A204.1 (cell line): Measurements from ENCODE around the gene ZNF836.

Experiments used
- FAIRE-seq: peaks from 2 replicates; lab custom pipeline; 2012; peaks lifted over from hg19 to GRCh38; lab: Jason Lieb, UNC

Gene ZNF836

GRCh38 chr19:52188822-52189734, 17.7 kb upstream of the ZNF836 start:
- no peak for FAIRE-seq

GRCh38 chr19:52187407-52187806, 16.0 kb upstream of the ZNF836 start:
- FAIRE-seq, result no peak

- no peak for FAIRE-seq
Observed at GRCh38 chr19:52176574-52176973, 5.2 kb upstream of the ZNF836 start.

- no peak for FAIRE-seq
Observed at GRCh38 chr19:52172347-52172746, 926 bp upstream of the ZNF836 start.

- no peak for FAIRE-seq
Observed at GRCh38 chr19:52170863-52171320, 529 bp downstream of the ZNF836 start.

- no peak for FAIRE-seq
Observed at GRCh38 chr19:52170304-52170703, 1.1 kb downstream of the ZNF836 start.

GRCh38 chr19:52155596-52156359, 15.6 kb downstream of the ZNF836 start:
- FAIRE-seq, result no peak

GRCh38 chr19:52148256-52148655, 23.2 kb downstream of the ZNF836 start:
- FAIRE-seq, result peak; percentile 19

- FAIRE-seq, result no peak
Observed at GRCh38 chr19:52142001-52142595, 29.3 kb downstream of the ZNF836 start.

- FAIRE-seq, result no peak
Observed at GRCh38 chr19:52141203-52141602, 30.2 kb downstream of the ZNF836 start.

GRCh38 chr19:52140032-52140710, 31.2 kb downstream of the ZNF836 start:
- FAIRE-seq, result no peak

- peak; percentile 96 for FAIRE-seq
Observed at GRCh38 chr19:52139252-52140031, 32.0 kb downstream of the ZNF836 start, which contains the start of gene ZNF616. Gene ZNF616 (minus strand): TSS chr19:52139938. CDS start chr19:52130512, 9,426 bp downstream.

- FAIRE-seq, result no peak
Observed at GRCh38 chr19:52138983-52139251, 32.5 kb downstream of the ZNF836 start.

GRCh38 chr19:52138278-52138982, 33.0 kb downstream of the ZNF836 start:
- no peak for FAIRE-seq

- no peak for FAIRE-seq
Observed at GRCh38 chr19:52120286-52120685, 51.1 kb downstream of the ZNF836 start.

GRCh38 chr19:52115526-52116053, 55.8 kb downstream of the ZNF836 start:
- no peak for FAIRE-seq

- FAIRE-seq, result no peak
Observed at GRCh38 chr19:52114691-52115090, 56.7 kb downstream of the ZNF836 start.

GRCh38 chr19:52112624-52113023, 58.8 kb downstream of the ZNF836 start:
- FAIRE-seq, result no peak

GRCh38 chr19:52110780-52111179, 60.6 kb downstream of the ZNF836 start:
- no peak for FAIRE-seq
